B cell (primary cell): ENCODE data around the gene MPPED2. TPM values are rescaled to one million over a fixed set of nuclear protein-coding genes. Genes with fewer than 3 reads are reported as not detected.

Experiments
- ATAC-seq: fragments of 200-7000 bp; cut with Tn5 transposase; one replicate; pipeline ENCODE4 v1.10.0; 2021; ENCODE audit warnings: low read depth, mild to moderate bottlenecking, moderate number of reproducible peaks, moderate library complexity
- CTCF ChIA-PET: fragments of 350-600 bp; sonication (Branson Sonifier 250); formaldehyde crosslinking; loops from one replicate; lab custom pipeline; 2021; ENCODE audit warnings: antibody characterized with exemption, inconsistent platforms; lab: Charles Lee
- POLR2A ChIA-PET: fragments of 350-600 bp; sonication (Branson Sonifier 250); formaldehyde crosslinking; loops from one replicate; lab custom pipeline; 2021; ENCODE audit warnings: antibody characterized with exemption; lab: Charles Lee
- DNase-seq: peaks from one replicate; pipeline ENCODE4 v3.0.0; 2013
- H2AFZ ChIP-seq: 2 replicates; pipeline ENCODE4 v1.6.1; 2012; ENCODE audit warnings: mild to moderate bottlenecking, low read depth, low read length; ENCODE audit not compliant: insufficient read depth, poor library complexity, severe bottlenecking
- H3K27ac ChIP-seq, 2 donors: 1 replicate in 1 of 2; 2 replicates in 1 of 2; pipeline ENCODE4 v1.5.1; 2012 to 2013; ENCODE audit warnings: low read length in 2 of 2, mild to moderate bottlenecking in 2 of 2, moderate library complexity in 1 of 2
- H3K27me3 ChIP-seq, 4 experiments: fragments of 200-600 bp in 1 of 4; sonication (generic) in 1 of 4; replicated peaks in 1 of 4; 1 replicate in 2 of 4; 2 replicates in 2 of 4; pipeline versions ENCODE4 v1.6.1 to v1.7.0; 2013 to 2016; ENCODE audit warnings: low read length in 3 of 4, mild to moderate bottlenecking in 2 of 4, mixed read lengths in 1 of 4, moderate library complexity in 1 of 4; ENCODE audit not compliant: insufficient read depth in 4 of 4, control insufficient read depth in 3 of 4; ENCODE audit errors: control extremely low read depth in 1 of 4
- H3K36me3 ChIP-seq, 2 experiments: replicated peaks in 1 of 2; 1 replicate in 1 of 2; 2 replicates in 1 of 2; pipeline versions ENCODE4 v1.6.1 to v1.7.1; 2013; ENCODE audit warnings: low read length in 1 of 2; ENCODE audit not compliant: insufficient read depth in 2 of 2, control insufficient read depth in 1 of 2; ENCODE audit errors: control extremely low read depth in 1 of 2, extremely low read depth in 1 of 2
- H3K4me1 ChIP-seq, 2 donors: fragments of 200-600 bp in 1 of 2; sonication (generic) in 1 of 2; 1 replicate in 1 of 2; 2 replicates in 1 of 2; pipeline versions ENCODE4 v1.5.1 to v1.6.1; 2013 to 2017; ENCODE audit warnings: low read length in 2 of 2; ENCODE audit not compliant: control insufficient read depth in 2 of 2, insufficient read depth in 2 of 2
- H3K4me2 ChIP-seq: replicated peaks from 2 replicates; pipeline ENCODE3; 2012; ENCODE audit warnings: mild to moderate bottlenecking, low read depth, low read length; ENCODE audit not compliant: poor library complexity, severe bottlenecking
- H3K4me3 ChIP-seq, 5 experiments: fragments of 200-600 bp in 1 of 5; sonication (generic) in 1 of 5; 1 replicate in 3 of 5; 2 replicates in 2 of 5; pipeline versions ENCODE4 v1.5.1 to v1.7.0; 2011 to 2016; ENCODE audit warnings: low read length in 4 of 5, mild to moderate bottlenecking in 4 of 5, low read depth in 2 of 5, control low read depth in 1 of 5, moderate library complexity in 1 of 5; ENCODE audit not compliant: insufficient read depth in 1 of 5; ENCODE audit errors: control extremely low read depth in 1 of 5, extremely low read depth in 1 of 5
- H3K79me2 ChIP-seq: fragments of 200-600 bp; sonication (generic); one replicate; pipeline ENCODE4 v1.6.0; 2016; ENCODE audit warnings: low read length; ENCODE audit not compliant: control insufficient read depth, insufficient read depth
- H3K9ac ChIP-seq: fragments of 200-600 bp; sonication (generic); 2 replicates; pipeline ENCODE4 v1.6.1; 2017; ENCODE audit warnings: mild to moderate bottlenecking, low read length, moderate library complexity
- H3K9me3 ChIP-seq, 3 donors: one replicate each; pipeline versions ENCODE4 v1.6.1 to v1.7.1; 2013; ENCODE audit warnings: low read length in 2 of 3; ENCODE audit not compliant: control insufficient read depth in 2 of 3, insufficient read depth in 1 of 3; ENCODE audit errors: control extremely low read depth in 1 of 3
- H4K20me1 ChIP-seq: 2 replicates; pipeline ENCODE4 v1.6.0; 2012; ENCODE audit warnings: mild to moderate bottlenecking, low read length; ENCODE audit not compliant: insufficient read depth, control insufficient read depth, poor library complexity, severe bottlenecking
- H3K27ac Mint-ChIP-seq: one replicate; pipeline ENCODE4 v1.8.0; 2021; ENCODE audit warnings: mixed read lengths
- H3K27me3 Mint-ChIP-seq: one replicate; pipeline ENCODE4 v1.8.0; 2021; ENCODE audit warnings: mixed read lengths
- H3K4me1 Mint-ChIP-seq: one replicate; pipeline ENCODE4 v1.8.0; 2021; ENCODE audit warnings: mixed read lengths
- H3K4me3 Mint-ChIP-seq: one replicate; pipeline ENCODE4 v1.8.0; 2021; ENCODE audit warnings: mixed read lengths
- H3K9me3 Mint-ChIP-seq: one replicate; pipeline ENCODE4 v1.8.0; 2022; ENCODE audit warnings: mixed read lengths; ENCODE audit not compliant: insufficient read depth
- CTCF ChIP-seq: fragments of 200-600 bp; IDR thresholded peaks from one replicate; pipeline ENCODE4 v1.8.0; 2022; ENCODE audit warnings: antibody characterized with exemption, mild to moderate bottlenecking
- EZH2 ChIP-seq: IDR thresholded peaks from 2 replicates; pipeline ENCODE4 v1.6.1; 2012; ENCODE audit warnings: borderline replicate concordance, low read depth, mild to moderate bottlenecking, moderate library complexity, low read length; ENCODE audit not compliant: insufficient read depth, poor library complexity, severe bottlenecking
- WGBS: methylation state at CpG from one replicate; pipeline ENCODE4 v1.1.5; 2013; ENCODE audit warnings: missing lambda C conversion rate; ENCODE audit not compliant: insufficient coverage; 5-methylcytosine and 5-hydroxymethylcytosine counted together
- intact Hi-C: fragments of 100-400 bp; cut with micrococcal nuclease; formaldehyde crosslinking; loops from one replicate; pipeline ENCODE4 v1.10.0; 2022
- polyA plus RNA-seq: library from polyadenylated mRNA; depleted of rRNA; stranded (reverse); fragments of >200 nt; gene quantifications from 2 replicates; pipeline ENCODE4 v1.2.3, GENCODE V29; 2012
- total RNA-seq, 2 donors: library from RNA; stranded (reverse); fragments of 120-200 nt in 1 of 2; gene quantifications; 1 replicate in 1 of 2; 2 replicates in 1 of 2; pipeline versions ENCODE4 v1.2.3 to v1.2.4, GENCODE V29; 2013 to 2022

The MPPED2 gene
- total and polyA plus RNA-seq, 2 donors (not counting 1 experiment from before 2014, with no cell fraction given) = 0.70 to 1.1 TPM

- ChIA-PET POLR2A (no interaction called here), CTCF (no interaction called here)
- no peak for ATAC-seq
- H3K9ac ChIP-seq = no peak overlapping the region
- H3K4me1 ChIP-seq = no peaks in the 10 kb centered on the region
- H3K27me3 ChIP-seq = no peaks in the 10 kb centered on the region
- TF ChIP-seq EZH2 (no peak), CTCF (no peak)
- no peaks in the 10 kb centered on the region for H3K9me3 ChIP-seq
- Mint-ChIP-seq H3K27ac (no peak overlapping the region), H3K4me3 (no peak overlapping the region), H3K4me1 (no peaks in the 10 kb centered on the region), H3K27me3 (peaks cover 6% of the 10 kb centered on the region), H3K9me3 (no peaks in the 10 kb centered on the region)
- intact Hi-C loops = no loop called here
- DNase-seq = no peak
- no peaks in the 10 kb centered on the region for H4K20me1 ChIP-seq
- no peaks in the 10 kb centered on the region for H3K79me2 ChIP-seq
- H2AFZ ChIP-seq = no peak overlapping the region
- H3K4me3 ChIP-seq = no peak overlapping the region
- no peak overlapping the region for H3K4me2 ChIP-seq
- no peaks in the 10 kb centered on the region for H3K36me3 ChIP-seq
- 84% methylated on average over 2 of the region's 4 CpGs for WGBS
- no peak overlapping the region for H3K27ac ChIP-seq
These were observed 134.0 kb downstream of the MPPED2 start for GRCh38 chr11:30452114-30452513.

- intact Hi-C loops = no loop called here
- no peaks in the 10 kb centered on the region for H3K27me3 ChIP-seq
These were observed 134.5 kb downstream of the MPPED2 start for GRCh38 chr11:30451626-30452025.

More at GRCh38 chr11:30451626-30452025, 134.5 kb downstream of the MPPED2 start:
- H2AFZ ChIP-seq = no peak overlapping the region
- H3K27ac ChIP-seq = no peak overlapping the region
- no peaks in the 10 kb centered on the region for H3K4me1 ChIP-seq
- no peak overlapping the region for H3K4me2 ChIP-seq
- peaks cover 6% of the 10 kb centered on the region for H3K27me3 Mint-ChIP-seq
- ATAC-seq = no peak
- no peak overlapping the region for H3K4me3 Mint-ChIP-seq
- H3K9me3 Mint-ChIP-seq = no peaks in the 10 kb centered on the region
- TF ChIP-seq EZH2 (no peak), CTCF (no peak)
- ChIA-PET CTCF (no interaction called here), POLR2A (no interaction called here)
- H3K4me1 Mint-ChIP-seq = no peaks in the 10 kb centered on the region
- no peaks in the 10 kb centered on the region for H3K36me3 ChIP-seq
- 94% methylated on average over 2 of the region's 5 CpGs for WGBS
- no peak overlapping the region for H3K4me3 ChIP-seq
- no peak for DNase-seq
- H3K79me2 ChIP-seq = no peaks in the 10 kb centered on the region
- H3K9ac ChIP-seq = no peak overlapping the region
- H3K9me3 ChIP-seq = no peaks in the 10 kb centered on the region
- H4K20me1 ChIP-seq = no peaks in the 10 kb centered on the region
- H3K27ac Mint-ChIP-seq = no peak overlapping the region
